Activated CD4-positive, alpha-beta T cell treated with anti-CD3 and anti-CD28 coated beads for 4 hours (primary cell): Measurements from ENCODE around the gene PLA2G4B.
A peak's percentile ranks its signal among the peaks of the same experiment; 100 is the strongest.

Source experiments
- DNase-seq, 2 donors: peaks; one replicate each; pipeline ENCODE4 v3.0.0-alpha.2; 2020

Gene PLA2G4B

GRCh38 chr15:41851755-41852370 lies 13.2 kb downstream of the PLA2G4B start:
- no peak for DNase-seq

GRCh38 chr15:41852736-41853590 lies 14.3 kb downstream of the PLA2G4B start:
- DNase-seq: no peak

- DNase-seq: no peak
Measured at GRCh38 chr15:41853831-41854230, 15.2 kb downstream of the PLA2G4B start.

- DNase-seq: no peak
Measured at GRCh38 chr15:41854443-41854842, 15.8 kb downstream of the PLA2G4B start.

- no peak for DNase-seq
Measured at GRCh38 chr15:41855261-41855961, 16.8 kb downstream of the PLA2G4B start.

GRCh38 chr15:41856262-41856661 lies 17.6 kb downstream of the PLA2G4B start:
- no peak for DNase-seq

- no peak for DNase-seq
Measured at GRCh38 chr15:41856716-41857115, 18.1 kb downstream of the PLA2G4B start.

GRCh38 chr15:41857316-41857715 lies 18.7 kb downstream of the PLA2G4B start:
- no peak for DNase-seq

GRCh38 chr15:41858756-41859155 lies 20.1 kb downstream of the PLA2G4B start:
- no peak for DNase-seq

GRCh38 chr15:41860049-41860828 lies 21.6 kb downstream of the PLA2G4B start:
- DNase-seq: no peak

- DNase-seq: no peak
Measured at GRCh38 chr15:41861736-41862356, 23.2 kb downstream of the PLA2G4B start.

GRCh38 chr15:41862515-41863116 lies 24.0 kb downstream of the PLA2G4B start:
- DNase-seq: no peak

GRCh38 chr15:41865490-41866055 lies 26.9 kb downstream of the PLA2G4B start:
- no peak for DNase-seq

- DNase-seq: no peak
Measured at GRCh38 chr15:41866263-41866703, 27.6 kb downstream of the PLA2G4B start.

- DNase-seq: no peak
Measured at GRCh38 chr15:41866872-41867579, 28.4 kb downstream of the PLA2G4B start.

GRCh38 chr15:41868321-41868720 lies 29.7 kb downstream of the PLA2G4B start:
- no peak for DNase-seq

- DNase-seq: no peak
Measured at GRCh38 chr15:41869770-41870688, 31.4 kb downstream of the PLA2G4B start.

GRCh38 chr15:41870689-41871081 lies 32.0 kb downstream of the PLA2G4B start:
- DNase-seq: peak; percentile 38 to 62

GRCh38 chr15:41871175-41871905 lies 32.7 kb downstream of the PLA2G4B start:
- no peak for DNase-seq
